Measurements from ENCODE around the gene PPIE.
"Not testable (repeated sequence)": the region's sequence is repeated elsewhere in the genome, so short reads cannot be mapped to it uniquely, and the experiment has no call there.

- TF ChIP-seq POU6F1 (CRISPR knock-in tag; IDR thresholded peaks at IDR 0.05; ENCODE audit: borderline replicate concordance, low read depth); ESRRG (CRISPR knock-in tag; IDR thresholded peaks at IDR 0.05); CSRNP3 (CRISPR knock-in tag; IDR thresholded peaks at IDR 0.05); BACH2 (CRISPR knock-in tag; IDR thresholded peaks at IDR 0.05; ENCODE audit: borderline replicate concordance); ZFP30 (CRISPR knock-in tag; IDR thresholded peaks at IDR 0.05); ZNF8 (CRISPR knock-in tag; IDR thresholded peaks at IDR 0.05); PATZ1 (CRISPR knock-in tag; IDR thresholded peaks at IDR 0.05; ENCODE audit: borderline replicate concordance); GLIS3 (CRISPR knock-in tag; IDR thresholded peaks at IDR 0.05); ZNF70 (CRISPR knock-in tag; IDR thresholded peaks at IDR 0.05); TSHZ2 (CRISPR knock-in tag; IDR thresholded peaks at IDR 0.05): not testable (repeated sequence)
Measured at GRCh38 chr1:39787108-39787375, 48.4 kb downstream of the PPIE start.
